GM12878 (cell line): ENCODE measurements around the gene TMA16. TPM values are rescaled to one million over a fixed set of nuclear protein-coding genes. Genes with fewer than 3 reads are reported as not detected.

Experiments
- ATAC-seq: fragments of 200-7000 bp; cut with Tn5 transposase; 3 replicates; pipeline ENCODE4 v1.9.1; 2020; ENCODE audit warnings: mild to moderate bottlenecking, moderate library complexity
- BruUV-seq: library from RNA; stranded (reverse); fragments of 400-500 nt; replicated peaks from 2 replicates; lab custom pipeline; 2021; lab: Mats Ljungman, UMichigan
- CTCF ChIA-PET: fragments of 300-600 bp; sonication (Branson Sonifier 250); formaldehyde crosslinking; extraction: SDS; loops from one replicate; lab custom pipeline; 2021; ENCODE audit warnings: inconsistent platforms; lab: Yijun Ruan, JAX
- POLR2A ChIA-PET: fragments of 350-600 bp; formaldehyde crosslinking; extraction: SDS; loops from one replicate; lab custom pipeline; 2021; ENCODE audit warnings: inconsistent platforms; lab: Charles Lee
- RAD21 ChIA-PET: fragments of 300-600 bp; sonication (Branson Sonifier 250); formaldehyde crosslinking; loops from one replicate; lab custom pipeline; 2023; ENCODE audit warnings: antibody characterized with exemption; ENCODE audit not compliant: unreplicated experiment; lab: Charles Lee
- SMC1A ChIA-PET: fragments of 300-600 bp; sonication (Branson Sonifier 250); formaldehyde crosslinking; loops from one replicate; lab custom pipeline; 2023; ENCODE audit not compliant: unreplicated experiment, uncharacterized antibody; lab: Charles Lee
- DNase-seq: peaks from one replicate; pipeline ENCODE4 v3.0.0-alpha.2; 2011; ENCODE audit warnings: low read depth, low spot score
- FAIRE-seq: peaks from 3 replicates; lab custom pipeline; 2011; peaks lifted over from hg19 to GRCh38; lab: Jason Lieb, UNC
- H2AFZ ChIP-seq: 2 replicates; pipeline ENCODE4 v1.6.0; 2011; ENCODE audit warnings: low read depth, low read length, control low read depth; ENCODE audit not compliant: control insufficient read depth
- H3K27ac ChIP-seq: 2 replicates; pipeline ENCODE4 v1.5.1; 2011; ENCODE audit warnings: control low read depth; ENCODE audit not compliant: control insufficient read depth, insufficient read depth
- H3K27me3 ChIP-seq, 2 experiments: replicated peaks in 1 of 2; 2 replicates each; pipeline versions ENCODE4 v1.6.0 to v1.6.1; 2011; ENCODE audit warnings: low read length in 1 of 2; ENCODE audit not compliant: control insufficient read depth in 2 of 2, insufficient read depth in 2 of 2
- H3K36me3 ChIP-seq, 2 experiments: 2 replicates each; pipeline ENCODE4 v1.5.1; 2011; ENCODE audit warnings: low read length in 1 of 2; ENCODE audit not compliant: control insufficient read depth in 2 of 2, insufficient read depth in 2 of 2
- H3K4me1 ChIP-seq: 2 replicates; pipeline ENCODE4 v1.6.1; 2011; ENCODE audit warnings: mild to moderate bottlenecking, low read length, moderate library complexity, mixed read lengths; ENCODE audit not compliant: control insufficient read depth, insufficient read depth
- H3K4me2 ChIP-seq: 2 replicates; pipeline ENCODE4 v1.6.0; 2011; ENCODE audit warnings: control low read depth; ENCODE audit not compliant: control insufficient read depth, insufficient read depth
- H3K4me3 ChIP-seq: fragments of 200-600 bp; sonication (generic); 2 replicates; pipeline ENCODE4 v1.5.1; 2016
- H3K79me2 ChIP-seq: 2 replicates; pipeline ENCODE4 v1.6.0; 2011; ENCODE audit warnings: low read length; ENCODE audit not compliant: control insufficient read depth, insufficient read depth
- H3K9ac ChIP-seq: 2 replicates; pipeline ENCODE4 v1.8.0; 2011; ENCODE audit warnings: low read length, control low read depth, mixed read lengths; ENCODE audit not compliant: control insufficient read depth, insufficient read depth
- H3K9me3 ChIP-seq: replicated peaks from 3 replicates; pipeline ENCODE4 v1.5.1; 2011; ENCODE audit warnings: mild to moderate bottlenecking, low read length; ENCODE audit not compliant: control insufficient read depth, insufficient read depth
- H4K20me1 ChIP-seq: 2 replicates; pipeline ENCODE4 v1.6.0; 2011; ENCODE audit not compliant: control insufficient read depth, insufficient read depth
- CBFB ChIP-seq: IDR thresholded peaks from 2 replicates; pipeline ENCODE4 v1.6.1; 2016; ENCODE audit warnings: antibody characterized with exemption, low read depth
- DPF2 ChIP-seq: fragments of 450-650 bp; IDR thresholded peaks from 2 replicates; pipeline ENCODE4 v1.6.1; 2017; ENCODE audit warnings: mild to moderate bottlenecking
- FOXM1 ChIP-seq: IDR thresholded peaks from 2 replicates; pipeline ENCODE4 v1.6.1; 2012; ENCODE audit warnings: low read depth, mild to moderate bottlenecking, inconsistent platforms, low read length, moderate library complexity
- HDAC2 ChIP-seq: fragments of 200-600 bp; sonication (generic); IDR thresholded peaks from 2 replicates; pipeline ENCODE4 v1.6.1; 2017
- WGBS: methylation state at CpG from one replicate; pipeline ENCODE4 v1.1.6; 2016; ENCODE audit warnings: low lambda C conversion rate; ENCODE audit not compliant: insufficient replicate concordance, insufficient coverage; ENCODE audit errors: missing lambda C conversion rate; 5-methylcytosine and 5-hydroxymethylcytosine counted together
- in situ Hi-C: fragments of 300-500 bp; cut with MboI; formaldehyde crosslinking; loops from 9 replicates; pipeline ENCODE4 v1.14.3; 2018; ENCODE audit warnings: mixed read lengths
- intact Hi-C: fragments of 100-400 bp; cut with micrococcal nuclease; formaldehyde crosslinking; loops from one replicate; pipeline ENCODE4 v1.14.2; 2022; ENCODE audit not compliant: unreplicated experiment
- polyA plus RNA-seq, 11 experiments: library from polyadenylated mRNA; depleted of rRNA in 4 of 11; unstranded in 6 of 11; stranded (reverse) in 5 of 11; fragments of >200 nt; fragmentation: Nextera tagmentation in 4 of 11; fragmentation: Illumina TruSeq in 1 of 11; extraction: Ambion mirVana in 4 of 11; extraction: Trizol in 1 of 11; gene quantifications; 1 replicate in 1 of 11; 2 replicates in 10 of 11; pipeline versions ENCODE4 v1.2.1 to v1.2.3, GENCODE V29; 2011 to 2016; ENCODE audit warnings: inconsistent platforms in 2 of 11, missing spikeins in 2 of 11, low read depth in 1 of 11
- total RNA-seq, 4 experiments: library from RNA; depleted of rRNA in 3 of 4; stranded (reverse); fragments of >200 nt in 3 of 4; fragmentation: Illumina TruSeq in 1 of 4; extraction: Trizol in 1 of 4; gene quantifications; 2 replicates each; pipeline versions ENCODE4 v1.2.1 to v1.2.3, GENCODE V29; 2013 to 2021
- TF ChIP-seq, protein P1 (sequence below): fragments of 450-650 bp; formaldehyde crosslinking; IDR thresholded peaks from 2 replicates; pipeline ENCODE4 v1.4.0; 2022; ENCODE audit warnings: mild to moderate bottlenecking, moderate library complexity

TMA16 gene
- total and polyA plus RNA-seq, 10 of the 15 experiments (the other 5 are each of a cell fraction or from before 2014, with no cell fraction given), result 37.9 to 91.0 (median 55.8) TPM

DNA sequence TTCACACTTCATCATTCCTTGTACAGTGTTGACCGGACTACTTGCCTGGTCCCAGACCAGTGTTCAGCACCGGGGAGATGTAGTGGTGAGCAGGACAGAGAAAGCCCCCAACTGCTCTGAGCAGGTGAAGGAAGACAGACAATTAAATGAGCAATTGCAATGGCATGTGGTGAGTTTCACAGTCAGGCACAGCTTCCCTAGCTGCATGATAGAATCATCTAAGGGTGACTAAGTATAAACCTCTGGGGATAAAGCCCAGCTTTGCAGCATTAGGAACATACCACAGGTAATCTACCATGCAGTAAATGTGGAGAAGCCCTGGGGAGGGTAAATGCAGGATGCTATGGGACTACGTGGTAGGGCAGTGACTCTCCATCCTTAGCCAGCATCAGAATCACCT lies 47.8 kb downstream of the TMA16 start:
- intact Hi-C loops, result loop anchor here (5.0 to 10.0 kb wide), 2 partner anchors 147 to 435 kb away; no protein-coding TSS in a partner anchor
- no peaks in the 10 kb centered on the region for H3K79me2 ChIP-seq
- RAD21 ChIA-PET, result interaction anchor here (0.9 to 2.3 kb wide), 3 partner anchors 9 to 897 kb away, joined by 3 to 10 read pairs (median 4); no protein-coding TSS in a partner anchor

More for the DNA sequence above, 47.8 kb downstream of the TMA16 start:
- POLR2A ChIA-PET, result interaction anchor here (1.0 kb wide), 1 partner anchor 38 kb away, joined by 3 read pairs; no protein-coding TSS in a partner anchor
- BruUV-seq, result no TSS peak
- Histone ChIP-seq H3K4me3 (no peak overlapping the region), H4K20me1 (no peaks in the 10 kb centered on the region), H3K4me2 (no peak overlapping the region), H3K27me3 (no peaks in the 10 kb centered on the region)
- TF ChIP-seq HDAC2 (no peak), FOXM1 (no peak), DPF2 (no peak), CBFB (no peak)
- TF ChIP-seq, protein P1, sequence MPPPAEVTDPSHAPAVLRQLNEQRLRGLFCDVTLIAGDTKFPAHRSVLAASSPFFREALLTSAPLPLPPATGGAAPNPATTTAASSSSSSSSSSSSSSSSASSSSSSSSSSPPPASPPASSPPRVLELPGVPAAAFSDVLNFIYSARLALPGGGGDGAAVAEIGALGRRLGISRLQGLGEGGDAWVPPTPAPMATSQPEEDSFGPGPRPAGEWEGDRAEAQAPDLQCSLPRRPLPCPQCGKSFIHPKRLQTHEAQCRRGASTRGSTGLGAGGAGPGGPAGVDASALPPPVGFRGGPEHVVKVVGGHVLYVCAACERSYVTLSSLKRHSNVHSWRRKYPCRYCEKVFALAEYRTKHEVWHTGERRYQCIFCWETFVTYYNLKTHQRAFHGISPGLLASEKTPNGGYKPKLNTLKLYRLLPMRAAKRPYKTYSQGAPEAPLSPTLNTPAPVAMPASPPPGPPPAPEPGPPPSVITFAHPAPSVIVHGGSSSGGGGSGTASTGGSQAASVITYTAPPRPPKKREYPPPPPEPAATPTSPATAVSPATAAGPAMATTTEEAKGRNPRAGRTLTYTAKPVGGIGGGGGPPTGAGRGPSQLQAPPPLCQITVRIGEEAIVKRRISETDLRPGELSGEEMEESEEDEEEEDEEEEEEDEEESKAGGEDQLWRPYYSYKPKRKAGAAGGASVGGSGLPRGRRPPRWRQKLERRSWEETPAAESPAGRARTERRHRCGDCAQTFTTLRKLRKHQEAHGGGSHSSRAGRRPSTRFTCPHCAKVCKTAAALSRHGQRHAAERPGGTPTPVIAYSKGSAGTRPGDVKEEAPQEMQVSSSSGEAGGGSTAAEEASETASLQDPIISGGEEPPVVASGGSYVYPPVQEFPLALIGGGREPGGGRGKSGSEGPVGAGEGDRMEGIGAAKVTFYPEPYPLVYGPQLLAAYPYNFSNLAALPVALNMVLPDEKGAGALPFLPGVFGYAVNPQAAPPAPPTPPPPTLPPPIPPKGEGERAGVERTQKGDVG, result no peak
- TF ChIP-seq, all 136 proteins: peak for 0
- in situ Hi-C loops, result loop anchor here (10.0 kb wide), 3 partner anchors 57 to 1047 kb away; no protein-coding TSS in a partner anchor
- 64% methylated on average over 3 of the region's 3 CpGs for WGBS
- Histone ChIP-seq H3K9me3 (no peaks in the 10 kb centered on the region), H2AFZ (no peak overlapping the region), H3K27ac (no peak overlapping the region), H3K9ac (no peak overlapping the region), H3K4me1 (no peaks in the 10 kb centered on the region), H3K36me3 (no peaks in the 10 kb centered on the region)
- ATAC-seq (no peak; the same call in 2 of the 3 replicates), DNase-seq (no peak), FAIRE-seq (no peak)
- CTCF ChIA-PET, result interaction anchor here (0.7 to 3.5 kb wide), 7 partner anchors 49 to 1045 kb away, joined by 3 to 27 read pairs (median 5); partner anchors contain the start of gene TMA16
- SMC1A ChIA-PET, result interaction anchor here (0.8 to 2.5 kb wide), 10 partner anchors 8 to 437 kb away, joined by 3 to 7 read pairs (median 3); partner anchors contain the start of gene TMA16
